HepG2 (cell line): ENCODE measurements around the gene STAT6. TPM values are rescaled to one million over a fixed set of nuclear protein-coding genes. Genes with fewer than 3 reads are reported as not detected.
A peak's percentile ranks its signal among the peaks of the same experiment; 100 is the strongest.

Source experiments
- ATF7-NPFF ChIP-seq: sonication (generic); formaldehyde crosslinking; IDR thresholded peaks from 2 replicates; pipeline ENCODE4 v1.8.1; 2023; ENCODE audit warnings: mild to moderate bottlenecking, low read depth, missing genetic modification reagents, moderate library complexity
- BRCA1 ChIP-seq: sonication (generic); formaldehyde crosslinking; IDR thresholded peaks from 2 replicates; pipeline ENCODE4 v1.4.0; 2020; ENCODE audit warnings: missing genetic modification reagents
- HCFC1 ChIP-seq: fragments of 150-350 bp; IDR thresholded peaks from 2 replicates; pipeline ENCODE4 v1.6.1; 2014; ENCODE audit warnings: low read depth, low read length
- HNRNPL ChIP-seq: fragments of 200-400 bp; formaldehyde crosslinking; IDR thresholded peaks from 2 replicates; pipeline ENCODE4 v1.6.1; 2017; ENCODE audit warnings: mild to moderate bottlenecking, low read depth, low read length
- HNRNPUL1 ChIP-seq: fragments of 200-400 bp; formaldehyde crosslinking; IDR thresholded peaks from 2 replicates; pipeline ENCODE4 v1.6.1; 2017; ENCODE audit warnings: low read depth, mild to moderate bottlenecking, low read length, moderate library complexity
- KDM5B ChIP-seq: sonication (generic); formaldehyde crosslinking; IDR thresholded peaks from 2 replicates; pipeline ENCODE4 v1.4.0; 2020; ENCODE audit warnings: missing genetic modification reagents, mild to moderate bottlenecking, borderline replicate concordance
- KMT2B ChIP-seq: IDR thresholded peaks from 2 replicates; pipeline ENCODE4 v1.6.1; 2016; ENCODE audit warnings: missing genetic modification reagents, missing compliant biosample characterization
- MAFG ChIP-seq: sonication (generic); formaldehyde crosslinking; IDR thresholded peaks from 2 replicates; pipeline ENCODE4 v1.5.1; 2020; ENCODE audit warnings: mild to moderate bottlenecking, missing genetic modification reagents
- MEIS1 ChIP-seq: sonication (generic); formaldehyde crosslinking; IDR thresholded peaks from 2 replicates; pipeline ENCODE4 v1.9.0; 2021; ENCODE audit warnings: mild to moderate bottlenecking, missing genetic modification reagents, moderate library complexity, borderline replicate concordance
- NR3C1 ChIP-seq: sonication (generic); formaldehyde crosslinking; IDR thresholded peaks from 2 replicates; pipeline ENCODE4 v1.4.0; 2020; ENCODE audit warnings: missing genetic modification reagents
- PHF21A ChIP-seq: sonication (generic); formaldehyde crosslinking; IDR thresholded peaks from 2 replicates; pipeline ENCODE4 v1.5.0; 2020; ENCODE audit warnings: mild to moderate bottlenecking, missing genetic modification reagents
- REPIN1 ChIP-seq: sonication (generic); formaldehyde crosslinking; IDR thresholded peaks from 2 replicates; pipeline ENCODE4 v1.8.0; 2022; ENCODE audit warnings: missing genetic modification reagents, low read depth, mild to moderate bottlenecking, borderline replicate concordance
- SMC3 ChIP-seq: IDR thresholded peaks from 2 replicates; pipeline ENCODE4 v1.6.1; 2011; ENCODE audit warnings: low read length, improper control_type of control experiment
- SOX5 ChIP-seq: IDR thresholded peaks from 2 replicates; pipeline ENCODE4 v1.6.1; 2016; ENCODE audit warnings: borderline replicate concordance
- SRY ChIP-seq: sonication (generic); formaldehyde crosslinking; IDR thresholded peaks from 2 replicates; pipeline ENCODE4 v1.8.0; 2022; ENCODE audit warnings: mild to moderate bottlenecking, missing genetic modification reagents
- TGIF2 ChIP-seq: IDR thresholded peaks from 2 replicates; pipeline ENCODE4 v1.6.1; 2016; ENCODE audit warnings: control low read depth, missing compliant biosample characterization
- THYN1 ChIP-seq: sonication (generic); formaldehyde crosslinking; IDR thresholded peaks from 2 replicates; pipeline ENCODE4 v1.8.1; 2023; ENCODE audit warnings: low read depth, mild to moderate bottlenecking, moderate library complexity, missing genetic modification reagents, borderline replicate concordance
- ZBTB1 ChIP-seq: sonication (generic); formaldehyde crosslinking; IDR thresholded peaks from 2 replicates; pipeline ENCODE4 v1.4.0; 2020; ENCODE audit warnings: missing genetic modification reagents, borderline replicate concordance
- ZBTB34 ChIP-seq: sonication (generic); formaldehyde crosslinking; IDR thresholded peaks from 2 replicates; pipeline ENCODE4 v1.8.0; 2022; ENCODE audit warnings: mild to moderate bottlenecking, missing genetic modification reagents
- ZBTB8A ChIP-seq: sonication (generic); formaldehyde crosslinking; IDR thresholded peaks from 2 replicates; pipeline ENCODE4 v1.4.0; 2020; ENCODE audit warnings: mild to moderate bottlenecking, low read depth, missing genetic modification reagents, borderline replicate concordance
- ZC3H4 ChIP-seq: sonication (generic); formaldehyde crosslinking; IDR thresholded peaks from 2 replicates; pipeline ENCODE4 v1.4.0; 2020; ENCODE audit warnings: missing genetic modification reagents, borderline replicate concordance
- ZNF280D ChIP-seq: sonication (generic); formaldehyde crosslinking; IDR thresholded peaks from 2 replicates; pipeline ENCODE4 v1.5.1; 2020; ENCODE audit warnings: mild to moderate bottlenecking, missing genetic modification reagents
- ZNF333 ChIP-seq: sonication (generic); formaldehyde crosslinking; IDR thresholded peaks from 2 replicates; pipeline ENCODE4 v1.4.0; 2020; ENCODE audit warnings: mild to moderate bottlenecking, missing genetic modification reagents, borderline replicate concordance
- ZNF580 ChIP-seq: IDR thresholded peaks from 2 replicates; pipeline ENCODE4 v1.6.1; 2016; ENCODE audit warnings: low read depth, borderline replicate concordance
- polyA plus RNA-seq, 8 experiments: library from polyadenylated mRNA; depleted of rRNA in 3 of 8; stranded (reverse) in 7 of 8; unstranded in 1 of 8; fragments of >200 nt; fragmentation: Illumina TruSeq in 4 of 8; extraction: Trizol in 4 of 8; gene quantifications; 2 replicates each; pipeline versions ENCODE4 v1.2.1 to v1.2.3, GENCODE V29; 2011 to 2016; ENCODE audit warnings: low read depth in 4 of 8, missing spikeins in 1 of 8, mixed read lengths in 1 of 8; ENCODE audit not compliant: insufficient read depth in 1 of 8
- total RNA-seq, 5 experiments: library from RNA; depleted of rRNA; stranded (reverse); fragments of >200 nt; fragmentation: Illumina TruSeq; extraction: Trizol; gene quantifications; 2 replicates each; pipeline ENCODE4 v1.2.3, GENCODE V29; 2016; ENCODE audit warnings: low read depth in 1 of 5

The STAT6 gene
- total and polyA plus RNA-seq, 2 of the 13 experiments (the other 11 are each of a cell fraction or from before 2014, with no cell fraction given), result 28.0 to 62.2 TPM

GRCh38 chr12:57093415-57094207 lies 17.6 kb downstream of the STAT6 start (continued):
- TF ChIP-seq PHF21A (CRISPR knock-in tag), result no peak
- no peak for TF ChIP-seq SOX5 (CRISPR knock-in tag)
- no peak for TF ChIP-seq HNRNPUL1
- TF ChIP-seq ATF7-NPFF, result no peak
- TF ChIP-seq ZNF333 (CRISPR knock-in tag), result no peak
- TF ChIP-seq SMC3, result peak; percentile 16; the same call in 1 of the 2 replicates
- TF ChIP-seq HNRNPL, result peak; percentile 74; the same call in 1 of the 2 replicates
- peak; percentile 26; the same call in 1 of the 2 replicates for TF ChIP-seq KDM5B
- no peak for TF ChIP-seq ZBTB1 (CRISPR knock-in tag)
- no peak for TF ChIP-seq KMT2B (CRISPR knock-in tag)
- TF ChIP-seq BRCA1 (CRISPR knock-in tag), result no peak
- no peak for TF ChIP-seq ZNF580
- TF ChIP-seq THYN1 (CRISPR knock-in tag), result no peak
- TF ChIP-seq NR3C1 (CRISPR knock-in tag), result no peak
- no peak for TF ChIP-seq ZBTB8A
- TF ChIP-seq ZBTB34 (CRISPR knock-in tag), result no peak
- TF ChIP-seq ZC3H4 (CRISPR knock-in tag), result no peak
- TF ChIP-seq SRY (CRISPR knock-in tag), result no peak
- 0 out of 2 replicates have a peak, but pooled peaks have one; percentile 28 for TF ChIP-seq MEIS1 (CRISPR knock-in tag)
- no peak for TF ChIP-seq MAFG (CRISPR knock-in tag)
- no peak for TF ChIP-seq REPIN1 (CRISPR knock-in tag)
- no peak for TF ChIP-seq ZNF280D (CRISPR knock-in tag)
- TF ChIP-seq TGIF2 (CRISPR knock-in tag), result no peak
- TF ChIP-seq HCFC1, result no peak
